BLaER1 (cell line): Measurements from ENCODE around the gene HTT-AS.
A peak's percentile ranks its signal among the peaks of the same experiment; 100 is the strongest.

ENCODE experiments used
- H3K27ac ChIP-seq: shearing (Covaris generic); formaldehyde crosslinking; 2 replicates; pipeline ENCODE4 v1.8.1; 2022
- H3K27me3 ChIP-seq: shearing (Covaris generic); formaldehyde crosslinking; 2 replicates; pipeline ENCODE4 v1.8.1; 2022
- H3K36me3 ChIP-seq: shearing (Covaris generic); formaldehyde crosslinking; 2 replicates; pipeline ENCODE4 v1.8.1; 2022
- H3K4me1 ChIP-seq: shearing (Covaris generic); formaldehyde crosslinking; 2 replicates; pipeline ENCODE4 v1.8.1; 2022
- H3K4me2 ChIP-seq: shearing (Covaris generic); formaldehyde crosslinking; 2 replicates; pipeline ENCODE4 v1.8.1; 2022
- H3K4me3 ChIP-seq: shearing (Covaris generic); formaldehyde crosslinking; 2 replicates; pipeline ENCODE4 v1.8.1; 2022
- H3K9ac ChIP-seq: shearing (Covaris generic); formaldehyde crosslinking; 2 replicates; pipeline ENCODE4 v1.8.1; 2022
- H3K9me3 ChIP-seq: shearing (Covaris generic); formaldehyde crosslinking; 2 replicates; pipeline ENCODE4 v1.8.1; 2022
- H4K20me1 ChIP-seq: shearing (Covaris generic); formaldehyde crosslinking; 2 replicates; pipeline ENCODE4 v1.8.1; 2022
- Cebpa-rat ChIP-seq: shearing (Covaris generic); IDR thresholded peaks from 2 replicates; pipeline ENCODE4 v1.8.1; 2022

The HTT-AS gene

DNA sequence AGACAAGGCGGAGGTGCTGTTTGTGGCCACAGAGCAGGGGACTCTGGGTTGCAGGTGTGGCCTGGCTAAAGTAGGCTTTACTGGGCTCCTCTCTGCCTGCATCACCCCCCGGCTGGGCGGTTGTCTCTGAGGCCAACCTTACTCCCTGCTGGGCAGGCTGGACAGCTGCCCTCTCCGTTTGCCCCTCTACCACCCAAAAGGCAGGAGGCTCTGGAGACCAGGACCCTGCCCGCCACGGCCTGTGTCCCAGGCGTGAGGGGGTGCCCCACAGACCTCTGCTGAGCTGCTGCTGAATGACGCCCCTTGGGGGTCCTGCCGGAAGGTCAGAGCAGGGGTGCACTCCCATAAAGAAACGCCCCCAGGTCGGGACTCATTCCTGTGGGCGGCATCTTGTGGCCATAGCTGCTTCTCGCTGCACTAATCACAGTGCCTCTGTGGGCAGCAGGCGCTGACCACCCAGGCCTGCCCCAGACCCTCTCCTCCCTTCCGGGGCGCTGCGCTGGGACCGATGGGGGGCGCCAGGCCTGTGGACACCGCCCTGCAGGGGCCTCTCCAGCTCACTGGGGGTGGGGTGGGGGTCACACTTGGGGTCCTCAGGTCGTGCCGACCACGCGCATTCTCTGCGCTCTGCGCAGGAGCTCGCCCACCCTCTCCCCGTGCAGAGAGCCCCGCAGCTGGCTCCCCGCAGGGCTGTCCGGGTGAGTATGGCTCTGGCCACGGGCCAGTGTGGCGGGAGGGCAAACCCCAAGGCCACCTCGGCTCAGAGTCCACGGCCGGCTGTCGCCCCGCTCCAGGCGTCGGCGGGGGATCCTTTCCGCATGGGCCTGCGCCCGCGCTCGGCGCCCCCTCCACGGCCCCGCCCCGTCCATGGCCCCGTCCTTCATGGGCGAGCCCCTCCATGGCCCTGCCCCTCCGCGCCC, 920 bp downstream of the HTT-AS start:
- peak overlapping the region; percentile 70 for H3K4me3 ChIP-seq

GRCh38 chr4:3071811-3072210, 2.5 kb downstream of the HTT-AS start:
- Histone ChIP-seq H3K4me3 (no peak overlapping the region), H3K36me3 (no peaks in the 10 kb centered on the region), H3K9me3 (no peaks in the 10 kb centered on the region), H3K27ac (no peak overlapping the region), H4K20me1 (peaks cover 21% of the 10 kb centered on the region), H3K4me1 (peaks cover 20% of the 10 kb centered on the region), H3K27me3 (no peaks in the 10 kb centered on the region), H3K4me2 (no peak overlapping the region), H3K9ac (no peak overlapping the region)
- no peak for TF ChIP-seq Cebpa-rat

More for the DNA sequence above, 920 bp downstream of the HTT-AS start:
- peak overlapping the region; percentile 71 for H3K27ac ChIP-seq
- peak overlapping the region; percentile 92 for H3K4me2 ChIP-seq
- H3K9ac ChIP-seq, result peak overlapping the region; percentile 76
- H4K20me1 ChIP-seq, result peaks cover 37% of the 10 kb centered on the region
- peaks cover 36% of the 10 kb centered on the region for H3K4me1 ChIP-seq
- H3K27me3 ChIP-seq, result no peaks in the 10 kb centered on the region
- H3K36me3 ChIP-seq, result no peaks in the 10 kb centered on the region
- H3K9me3 ChIP-seq, result no peaks in the 10 kb centered on the region
- TF ChIP-seq Cebpa-rat, result no peak

DNA sequence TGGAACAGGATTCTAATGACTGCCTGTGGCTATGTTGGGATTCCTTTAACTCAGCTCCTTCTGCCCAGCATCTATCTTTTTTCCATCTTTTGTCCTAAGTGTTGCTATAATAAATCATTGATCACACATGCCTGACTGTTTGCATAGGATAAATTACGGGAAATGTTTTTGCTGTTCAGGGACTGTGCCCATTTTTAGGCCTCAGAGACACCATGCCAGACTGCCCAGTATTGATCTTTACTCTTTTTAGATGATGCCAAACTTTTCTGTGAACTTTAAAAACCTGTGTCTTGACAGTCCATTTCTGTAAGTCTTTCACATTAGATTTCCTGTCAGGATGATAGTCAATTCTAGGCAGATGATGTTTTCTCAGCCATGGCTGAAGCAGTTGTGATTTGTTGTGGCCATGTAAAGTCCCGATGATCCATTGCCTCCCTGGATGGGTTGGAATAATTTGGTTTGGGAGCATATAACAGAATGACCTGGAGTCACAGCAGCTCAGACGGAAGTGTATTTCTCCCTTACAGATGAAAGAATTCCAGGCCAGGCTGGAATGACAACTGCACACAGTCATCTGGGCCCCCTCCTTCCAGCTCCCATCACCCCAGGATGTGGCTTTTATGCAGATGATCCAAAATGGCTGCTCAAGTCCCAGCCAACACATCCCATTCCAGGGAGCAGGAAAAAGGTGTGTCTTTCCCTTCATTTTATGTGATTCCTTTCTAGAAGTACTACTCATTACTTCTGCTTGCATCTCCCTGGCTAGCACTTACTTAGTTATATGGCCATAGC, 3.4 kb downstream of the HTT-AS start:
- Histone ChIP-seq H3K36me3 (no peaks in the 10 kb centered on the region), H3K27ac (no peak overlapping the region), H4K20me1 (peaks cover 12% of the 10 kb centered on the region), H3K9ac (no peak overlapping the region), H3K4me2 (no peak overlapping the region), H3K9me3 (peaks cover 5% of the 10 kb centered on the region; the same call in 1 of the 2 replicates), H3K4me3 (no peak overlapping the region), H3K27me3 (no peaks in the 10 kb centered on the region), H3K4me1 (peaks cover 11% of the 10 kb centered on the region)
- TF ChIP-seq Cebpa-rat, result no peak

DNA sequence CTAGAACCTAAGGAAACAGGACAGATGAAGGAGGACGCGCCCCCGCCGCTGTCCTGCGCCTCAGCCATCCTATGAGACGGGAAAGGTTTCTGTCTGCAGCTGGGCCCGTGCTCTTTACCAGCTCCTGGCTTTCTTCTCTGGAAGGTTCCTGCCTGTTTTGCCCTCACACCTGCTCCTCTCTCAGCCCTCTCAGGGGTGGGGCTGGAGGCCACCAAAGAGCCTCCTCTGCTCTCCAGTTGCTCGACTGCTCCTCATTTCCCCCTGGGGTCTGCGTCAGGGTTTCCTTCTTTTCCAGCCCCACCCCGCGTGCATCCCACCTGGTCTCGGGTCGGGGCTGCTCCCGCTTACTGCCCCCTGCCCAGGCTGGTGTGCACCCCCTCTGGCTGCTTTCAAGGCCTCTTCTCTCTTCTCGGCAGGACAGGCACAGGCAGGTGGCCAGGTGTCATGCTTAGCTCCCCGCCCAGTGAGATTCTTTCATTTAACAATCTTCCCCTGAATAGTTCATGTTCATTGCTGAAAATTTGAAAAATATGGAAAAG, 4.6 kb downstream of the HTT-AS start:
- Histone ChIP-seq H3K4me1 (peaks cover 7% of the 10 kb centered on the region), H3K27ac (no peak overlapping the region), H3K4me3 (no peak overlapping the region), H3K27me3 (no peaks in the 10 kb centered on the region), H3K9ac (no peak overlapping the region), H3K4me2 (no peak overlapping the region), H4K20me1 (peaks cover 2% of the 10 kb centered on the region; the same call in 1 of the 2 replicates), H3K9me3 (peaks cover 5% of the 10 kb centered on the region; the same call in 1 of the 2 replicates), H3K36me3 (no peaks in the 10 kb centered on the region)
- TF ChIP-seq Cebpa-rat, result no peak

GRCh38 chr4:3067473-3068001, 6.8 kb downstream of the HTT-AS start:
- H3K4me2 ChIP-seq, result no peak overlapping the region
- no peak overlapping the region for H3K4me3 ChIP-seq
- H3K36me3 ChIP-seq, result no peaks in the 10 kb centered on the region
- no peaks in the 10 kb centered on the region for H4K20me1 ChIP-seq
- no peak overlapping the region for H3K27ac ChIP-seq
- H3K9me3 ChIP-seq, result peaks cover 5% of the 10 kb centered on the region; the same call in 1 of the 2 replicates
- H3K27me3 ChIP-seq, result no peaks in the 10 kb centered on the region
- H3K9ac ChIP-seq, result no peak overlapping the region
- no peaks in the 10 kb centered on the region for H3K4me1 ChIP-seq
- no peak for TF ChIP-seq Cebpa-rat

- H3K4me1 ChIP-seq, result no peaks in the 10 kb centered on the region
- TF ChIP-seq Cebpa-rat, result no peak
- no peak overlapping the region for H3K4me2 ChIP-seq
- no peaks in the 10 kb centered on the region for H3K27me3 ChIP-seq
- no peak overlapping the region for H3K27ac ChIP-seq
- no peaks in the 10 kb centered on the region for H3K36me3 ChIP-seq
- peaks cover 5% of the 10 kb centered on the region; the same call in 1 of the 2 replicates for H3K9me3 ChIP-seq
- H3K4me3 ChIP-seq, result no peak overlapping the region
- H4K20me1 ChIP-seq, result no peaks in the 10 kb centered on the region
- no peak overlapping the region for H3K9ac ChIP-seq
These were observed 7.4 kb downstream of the HTT-AS start for GRCh38 chr4:3066836-3067400.

DNA sequence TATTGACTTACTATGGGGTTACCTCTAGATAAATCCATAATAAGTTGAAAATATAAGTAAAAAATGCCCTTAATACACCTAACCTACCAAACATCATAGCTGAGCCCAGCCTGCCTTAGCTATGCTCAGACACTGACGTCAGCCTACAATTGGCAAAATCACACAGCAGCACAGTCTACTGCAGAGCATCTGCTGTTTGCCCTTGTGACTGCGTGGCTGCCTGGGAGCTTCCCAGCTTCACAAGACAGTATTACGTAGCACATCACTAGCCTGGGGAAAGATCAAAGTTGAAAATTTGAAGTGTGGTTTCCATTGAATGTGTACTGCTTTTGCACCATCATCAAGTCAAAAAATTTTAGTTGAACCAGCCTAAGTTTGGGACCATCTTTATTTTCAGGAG, 8.8 kb downstream of the HTT-AS start:
- H3K9ac ChIP-seq, result no peak overlapping the region
- no peak for TF ChIP-seq Cebpa-rat
- H3K27ac ChIP-seq, result no peak overlapping the region
- H3K9me3 ChIP-seq, result peaks cover 5% of the 10 kb centered on the region; the same call in 1 of the 2 replicates
- no peaks in the 10 kb centered on the region for H3K27me3 ChIP-seq
- no peaks in the 10 kb centered on the region for H4K20me1 ChIP-seq
- no peaks in the 10 kb centered on the region for H3K36me3 ChIP-seq
- no peak overlapping the region for H3K4me2 ChIP-seq
- no peaks in the 10 kb centered on the region for H3K4me1 ChIP-seq
- H3K4me3 ChIP-seq, result no peak overlapping the region

DNA sequence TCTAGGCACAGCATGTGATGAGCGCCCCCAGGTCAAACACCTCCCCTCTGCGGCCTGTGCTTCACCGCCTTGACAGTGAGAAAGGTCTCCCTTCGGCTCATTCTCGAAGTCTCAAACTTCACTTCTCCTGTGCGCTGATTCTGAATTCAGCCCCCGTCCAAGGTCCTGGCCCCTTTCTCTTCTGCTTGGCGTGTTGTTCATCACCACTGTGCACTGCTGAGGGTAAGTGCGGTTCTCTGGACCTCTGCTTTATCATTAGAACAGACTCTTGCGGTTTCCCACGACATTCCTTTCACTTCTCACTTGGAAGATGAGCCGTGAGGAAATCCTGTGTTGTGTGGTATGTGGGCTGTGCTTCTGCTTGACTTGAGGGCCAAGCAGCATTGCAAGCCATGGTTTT, 11.9 kb downstream of the HTT-AS start:
- Histone ChIP-seq H3K27me3 (no peaks in the 10 kb centered on the region), H3K27ac (no peak overlapping the region), H3K9me3 (peaks cover 5% of the 10 kb centered on the region; the same call in 1 of the 2 replicates), H3K4me2 (no peak overlapping the region), H3K36me3 (no peaks in the 10 kb centered on the region), H3K9ac (no peak overlapping the region), H3K4me3 (no peak overlapping the region), H4K20me1 (no peaks in the 10 kb centered on the region), H3K4me1 (no peaks in the 10 kb centered on the region)
- no peak for TF ChIP-seq Cebpa-rat

- no peaks in the 10 kb centered on the region for H4K20me1 ChIP-seq
- TF ChIP-seq Cebpa-rat, result no peak
- no peak overlapping the region for H3K27ac ChIP-seq
- no peak overlapping the region for H3K4me3 ChIP-seq
- H3K9ac ChIP-seq, result no peak overlapping the region
- no peaks in the 10 kb centered on the region for H3K27me3 ChIP-seq
- no peaks in the 10 kb centered on the region for H3K36me3 ChIP-seq
- no peaks in the 10 kb centered on the region for H3K4me1 ChIP-seq
- peaks cover 15% of the 10 kb centered on the region for H3K9me3 ChIP-seq
- H3K4me2 ChIP-seq, result no peak overlapping the region
These were observed 13.4 kb downstream of the HTT-AS start for GRCh38 chr4:3060946-3061345.
